GM04503 (cell line): ENCODE data around the gene TM4SF20.
"Not testable (repeated sequence)": the region's sequence is repeated elsewhere in the genome, so short reads cannot be mapped to it uniquely, and the experiment has no call there.

Source experiments
- DNase-seq: peaks from one replicate; pipeline ENCODE4 v3.0.0-alpha.2; 2012; ENCODE audit warnings: low read depth

The TM4SF20 gene

GRCh38 chr2:227398684-227399670 is 19.9 kb upstream of the TM4SF20 start:
- no peak for DNase-seq

DNA sequence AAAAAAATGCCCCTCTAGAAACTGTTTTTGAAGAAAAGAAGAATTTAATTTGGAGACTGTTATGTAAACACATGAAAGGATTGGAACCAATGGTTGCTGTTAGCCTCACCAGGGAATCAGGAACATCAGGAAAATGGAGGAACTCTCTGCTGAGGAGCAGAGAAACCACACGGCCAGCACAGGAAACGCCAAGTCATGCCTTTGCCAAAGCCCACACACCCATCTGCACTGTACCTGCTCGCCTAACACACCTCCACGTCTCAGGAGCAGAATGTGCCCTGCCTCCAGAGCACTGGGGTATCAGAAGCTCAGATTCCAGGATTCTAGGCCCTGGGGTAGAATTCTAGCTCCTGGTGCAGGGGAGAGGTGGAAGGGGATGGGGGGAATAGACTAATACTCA is 18.5 kb upstream of the TM4SF20 start:
- no peak for DNase-seq

DNA sequence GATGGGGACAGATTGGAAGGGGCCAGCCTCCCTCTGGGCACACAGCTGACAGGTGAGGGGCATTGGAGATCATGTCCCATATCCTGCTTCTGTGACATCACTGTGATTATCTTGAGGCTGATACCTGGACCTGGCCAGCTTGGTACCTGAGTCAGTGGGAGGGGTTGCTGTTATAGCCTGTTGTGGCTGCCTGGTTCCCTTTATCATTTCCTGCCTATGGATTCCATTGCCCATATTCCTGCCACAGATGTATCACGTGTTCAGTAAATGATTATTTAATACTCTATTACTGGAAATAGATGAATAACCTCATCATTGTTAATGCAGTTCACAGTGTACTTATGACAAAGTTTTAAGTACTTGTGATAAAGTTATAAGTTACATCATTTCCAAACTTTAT is 16.4 kb upstream of the TM4SF20 start:
- no peak for DNase-seq

- DNase-seq: no peak
Measured at GRCh38 chr2:227394401-227394800, 15.3 kb upstream of the TM4SF20 start.

DNA sequence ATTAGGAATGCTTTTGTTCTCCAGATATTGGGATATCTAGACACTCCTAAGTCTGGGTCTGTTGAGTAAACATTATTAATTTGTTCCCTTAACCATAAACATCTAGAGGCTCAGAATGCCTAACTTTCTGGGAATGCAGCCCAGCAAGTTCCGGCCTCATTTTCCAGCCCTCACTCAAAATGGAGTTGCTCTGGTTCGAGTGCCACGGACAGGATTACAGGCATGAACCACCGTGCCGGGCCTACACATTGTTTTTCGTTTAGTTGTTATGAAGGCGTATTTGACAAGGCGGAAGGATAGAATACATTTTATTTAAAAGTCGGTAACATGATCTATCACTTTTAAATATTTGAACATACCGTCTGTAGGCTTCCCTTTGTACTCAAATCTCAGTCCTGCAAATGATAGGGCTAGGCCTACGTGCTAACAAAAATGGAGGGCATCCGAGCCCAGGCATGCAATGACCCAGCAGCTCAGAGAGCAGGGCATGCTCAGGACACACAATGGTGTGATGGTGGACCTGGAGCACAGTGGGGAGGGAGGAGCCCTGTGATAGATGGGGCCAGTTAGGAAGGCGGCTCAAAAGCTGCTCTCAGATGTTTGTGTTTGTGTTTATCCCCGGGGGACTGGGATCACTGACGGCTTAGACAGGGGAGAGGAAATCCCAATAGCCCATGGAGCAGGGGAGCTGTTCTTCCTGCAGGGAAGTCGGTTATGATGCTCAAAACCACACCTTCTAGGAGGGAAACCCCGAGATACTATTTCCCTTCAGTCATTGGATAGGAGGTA is 11.6 kb upstream of the TM4SF20 start:
- DNase-seq: no peak

- DNase-seq: no peak
Measured at GRCh38 chr2:227389661-227390060, 10.6 kb upstream of the TM4SF20 start.

DNA sequence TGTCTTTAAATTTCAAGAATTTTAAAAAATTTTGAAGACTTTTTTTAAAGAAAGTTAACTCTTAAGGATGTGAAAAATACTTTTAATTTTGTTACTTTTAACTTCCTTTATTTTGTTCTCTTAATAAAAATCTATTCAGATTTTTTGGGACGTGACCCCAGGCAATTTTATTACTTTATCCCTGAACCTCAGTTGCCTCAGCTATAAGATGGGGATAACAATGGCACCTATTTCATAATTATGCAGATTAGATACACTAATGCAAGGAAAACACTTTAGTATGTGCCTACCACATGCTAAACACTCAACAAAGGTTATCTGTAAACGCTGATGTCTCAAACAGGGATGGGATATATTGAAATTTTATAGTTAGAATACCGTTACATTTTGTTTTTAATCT is 10.1 kb upstream of the TM4SF20 start:
- DNase-seq: no peak

DNA sequence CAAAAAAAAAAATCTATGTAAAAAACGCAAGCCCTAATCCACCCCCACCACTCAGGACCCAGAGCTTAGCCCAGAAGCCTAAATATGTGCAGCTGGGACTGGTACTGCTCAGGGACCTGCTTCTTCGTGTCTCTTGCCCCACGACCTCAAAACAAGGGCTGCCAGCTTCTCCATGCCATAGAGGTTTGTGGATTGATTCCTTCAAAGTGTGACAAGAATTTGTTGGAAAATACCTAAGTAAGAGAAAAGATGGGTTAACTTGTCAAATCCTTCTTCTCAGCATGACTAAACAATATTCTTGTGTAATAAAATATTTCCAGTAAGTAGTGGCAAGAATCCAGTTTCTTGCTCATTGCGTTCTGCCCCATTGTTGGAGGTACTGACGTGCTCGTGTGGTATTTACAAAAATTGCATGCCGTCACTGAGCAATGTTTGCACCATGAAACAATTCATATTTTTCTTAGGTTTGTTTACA is 9.5 kb upstream of the TM4SF20 start:
- peak; percentile 79 for DNase-seq

DNA sequence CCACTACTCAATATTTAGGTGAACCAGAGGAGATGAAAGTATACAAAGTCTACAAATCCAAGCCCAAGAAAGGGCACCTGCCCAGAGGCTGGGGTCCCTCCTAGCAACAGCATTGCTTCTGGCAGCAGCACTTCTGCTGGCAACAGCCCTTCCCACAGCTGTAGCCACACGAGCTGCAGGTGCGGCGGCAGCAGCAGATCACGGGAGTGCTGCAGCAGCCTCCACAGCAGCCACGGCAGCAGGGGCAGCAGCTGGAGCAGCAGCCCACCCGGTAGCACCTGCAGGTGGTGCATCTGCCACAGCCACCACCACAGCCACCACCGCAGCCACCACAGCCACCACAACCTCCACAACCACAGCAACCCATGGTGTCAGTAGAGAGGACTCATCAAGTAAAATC is 8.5 kb upstream of the TM4SF20 start, which contains the start of gene SCYGR1:
SCYGR1 (minus strand) TSS at position 367 of the 400 bp plus-strand sequence; CDS start at position 367, 0 bp downstream.
- DNase-seq: not testable (repeated sequence)

DNA sequence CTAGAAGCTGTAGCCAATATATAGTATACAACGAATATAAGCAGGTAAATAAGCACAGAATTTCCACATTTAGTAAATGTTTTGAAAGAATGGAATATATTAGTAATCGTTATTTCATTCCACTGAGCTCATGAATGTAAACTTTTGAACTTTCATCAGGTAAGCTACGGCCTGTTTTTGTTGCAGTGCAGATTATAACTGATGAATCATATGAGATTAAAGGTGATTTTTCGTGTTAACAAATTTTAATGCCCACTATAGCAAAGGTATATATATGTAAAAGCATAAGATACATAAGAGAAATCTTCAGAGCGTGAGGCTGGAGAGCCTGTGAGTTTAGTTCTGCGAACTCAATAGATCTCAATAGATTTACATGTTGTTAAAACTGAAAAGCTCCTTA is 7.5 kb upstream of the TM4SF20 start:
- no peak for DNase-seq

GRCh38 chr2:227383686-227384085 is 4.6 kb upstream of the TM4SF20 start:
- DNase-seq: no peak

- not testable (repeated sequence) for DNase-seq
Measured at GRCh38 chr2:227382241-227382835, 3.2 kb upstream of the TM4SF20 start.

DNA sequence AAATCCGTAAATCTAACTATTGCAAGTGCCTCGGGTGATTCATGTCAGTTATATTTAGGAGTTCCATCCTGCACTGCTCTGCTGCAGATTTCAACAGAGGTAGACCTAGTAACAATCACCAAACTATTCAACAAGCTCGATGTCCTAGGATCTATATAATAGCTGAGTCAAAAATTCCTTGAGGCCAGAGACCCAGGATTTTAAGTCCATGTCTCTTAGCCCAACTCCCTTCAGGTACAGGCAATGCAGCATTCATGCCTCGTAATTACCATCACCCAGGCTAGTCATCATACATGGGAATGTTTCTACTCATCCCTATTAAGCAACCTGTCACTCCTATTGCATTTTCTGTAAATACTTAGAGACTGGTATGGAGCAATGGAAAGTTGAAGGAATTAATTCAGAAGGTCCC is 729 bp downstream of the TM4SF20 start:
- DNase-seq: no peak

DNA sequence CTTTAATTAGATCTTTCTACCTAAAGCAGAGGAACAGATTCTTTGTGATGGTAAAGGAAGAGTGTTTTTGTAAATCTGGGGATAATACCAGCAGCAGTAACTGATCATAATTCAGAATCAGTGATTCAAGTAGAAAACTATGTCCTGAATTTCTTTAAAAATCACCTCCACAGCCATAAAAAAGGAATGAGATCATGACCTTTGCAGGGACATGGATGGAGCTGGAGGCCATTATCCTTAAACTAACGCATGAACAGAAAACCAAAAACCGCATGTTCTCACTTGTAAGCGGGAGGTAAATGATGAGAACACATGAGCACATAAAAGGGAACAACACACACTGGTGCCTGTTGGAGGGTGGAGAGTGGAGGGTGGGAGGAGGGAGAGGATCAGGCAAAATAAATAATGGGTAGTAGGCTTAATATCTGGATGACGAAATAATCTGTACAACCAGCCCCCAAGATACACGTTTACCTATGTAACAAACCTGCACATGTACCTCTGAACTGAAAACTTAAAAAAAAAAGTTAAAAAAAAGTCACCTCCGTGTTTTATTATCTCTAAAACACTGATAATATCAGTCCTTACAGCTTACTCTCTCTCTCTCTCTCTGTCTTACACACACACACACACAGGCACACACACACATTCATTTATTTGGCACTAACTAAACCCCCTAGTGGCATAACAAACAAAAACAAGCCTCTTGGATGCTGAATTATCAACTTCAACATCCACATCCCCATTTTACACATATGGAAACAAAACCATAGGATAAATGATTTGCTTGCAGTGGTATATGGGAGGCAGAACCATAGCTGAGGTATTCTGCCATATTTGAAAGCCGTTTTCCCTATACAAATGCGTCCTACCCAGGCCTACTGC is 1.4 kb downstream of the TM4SF20 start:
- DNase-seq: no peak

DNA sequence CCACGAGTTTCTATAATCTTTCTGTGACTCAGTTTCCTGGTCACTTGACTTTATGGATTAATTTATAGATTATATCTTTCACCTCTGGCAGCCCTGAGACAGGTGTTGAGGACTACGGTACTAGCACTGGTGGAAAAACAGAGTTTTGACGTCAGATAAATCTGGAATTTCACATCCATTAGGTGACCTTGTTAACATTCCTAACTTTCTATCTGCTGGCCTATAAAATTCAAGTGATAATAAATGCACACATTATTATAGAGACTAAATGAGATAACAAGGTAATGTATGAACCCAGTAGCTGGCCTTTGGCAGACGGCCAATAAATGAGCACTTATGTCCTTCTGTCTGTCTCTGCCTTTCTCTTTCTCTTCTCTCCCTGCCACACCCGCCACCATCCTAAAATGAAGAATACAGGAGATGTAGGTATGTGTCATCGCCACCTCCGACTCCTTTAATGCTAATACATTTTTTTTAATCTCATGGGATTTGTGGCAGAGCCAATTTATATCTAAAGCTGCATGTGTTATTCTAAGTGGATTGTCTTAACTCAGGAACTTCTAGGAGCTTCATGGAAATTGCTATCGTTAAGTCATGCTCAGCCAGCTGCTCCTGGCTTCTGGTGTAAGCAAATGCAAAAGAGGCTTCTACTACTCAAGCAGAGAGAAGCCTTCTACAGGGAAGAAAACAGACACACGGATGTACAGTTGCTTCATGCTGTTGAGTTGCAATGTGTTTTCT is 2.3 kb downstream of the TM4SF20 start:
- DNase-seq: no peak

DNA sequence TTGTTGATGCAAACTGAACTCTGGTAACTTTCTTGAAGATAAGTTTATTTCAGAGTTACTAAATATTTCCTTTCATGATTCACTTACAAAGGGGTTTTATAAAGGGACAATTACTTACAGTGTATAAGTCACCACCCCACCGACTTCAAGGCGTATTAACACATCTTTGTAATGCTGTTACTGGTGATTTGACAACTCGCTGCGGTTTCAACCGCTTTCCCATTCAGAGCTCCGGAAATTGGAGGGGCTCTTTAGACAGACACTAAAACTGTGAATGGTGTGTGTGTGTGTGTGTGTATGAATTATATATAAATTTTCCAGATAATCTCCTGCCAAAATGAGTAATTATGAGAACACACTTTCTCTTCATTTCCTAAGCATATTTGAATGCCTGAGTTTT is 4.9 kb downstream of the TM4SF20 start:
- DNase-seq: no peak

- DNase-seq: no peak
Measured at GRCh38 chr2:227373389-227373788, 5.7 kb downstream of the TM4SF20 start.

DNA sequence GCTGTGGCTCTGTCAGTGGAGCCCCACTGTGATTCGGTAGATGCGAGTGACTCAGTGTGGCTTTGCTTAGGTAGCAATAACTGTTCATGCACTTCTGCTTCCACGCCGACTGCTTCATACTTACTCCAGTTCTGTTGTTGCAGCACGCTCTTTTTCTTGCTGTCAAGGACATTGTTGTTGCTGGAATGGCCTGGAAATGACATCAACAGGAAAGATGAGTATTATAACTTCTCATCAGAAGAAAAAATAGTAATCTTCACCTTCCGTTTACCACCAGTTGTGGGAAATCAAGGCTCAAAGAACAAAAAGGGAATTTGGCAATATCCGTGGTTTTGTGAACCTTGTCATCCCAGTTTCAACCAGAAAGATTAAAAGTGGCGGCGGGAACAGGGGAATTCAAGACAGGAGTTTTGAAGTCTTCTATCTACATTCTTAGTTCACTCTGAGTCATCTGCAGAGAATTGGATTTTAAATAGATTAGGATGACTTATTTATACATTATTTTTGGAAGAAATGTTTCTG is 8.3 kb downstream of the TM4SF20 start:
- DNase-seq: no peak

GRCh38 chr2:227370092-227370491 is 9.0 kb downstream of the TM4SF20 start:
- DNase-seq: no peak

- DNase-seq: no peak
Measured at GRCh38 chr2:227368574-227368973, 10.5 kb downstream of the TM4SF20 start.
